ENCODE results near the gene SLC13A5.

Gene SLC13A5

DNA sequence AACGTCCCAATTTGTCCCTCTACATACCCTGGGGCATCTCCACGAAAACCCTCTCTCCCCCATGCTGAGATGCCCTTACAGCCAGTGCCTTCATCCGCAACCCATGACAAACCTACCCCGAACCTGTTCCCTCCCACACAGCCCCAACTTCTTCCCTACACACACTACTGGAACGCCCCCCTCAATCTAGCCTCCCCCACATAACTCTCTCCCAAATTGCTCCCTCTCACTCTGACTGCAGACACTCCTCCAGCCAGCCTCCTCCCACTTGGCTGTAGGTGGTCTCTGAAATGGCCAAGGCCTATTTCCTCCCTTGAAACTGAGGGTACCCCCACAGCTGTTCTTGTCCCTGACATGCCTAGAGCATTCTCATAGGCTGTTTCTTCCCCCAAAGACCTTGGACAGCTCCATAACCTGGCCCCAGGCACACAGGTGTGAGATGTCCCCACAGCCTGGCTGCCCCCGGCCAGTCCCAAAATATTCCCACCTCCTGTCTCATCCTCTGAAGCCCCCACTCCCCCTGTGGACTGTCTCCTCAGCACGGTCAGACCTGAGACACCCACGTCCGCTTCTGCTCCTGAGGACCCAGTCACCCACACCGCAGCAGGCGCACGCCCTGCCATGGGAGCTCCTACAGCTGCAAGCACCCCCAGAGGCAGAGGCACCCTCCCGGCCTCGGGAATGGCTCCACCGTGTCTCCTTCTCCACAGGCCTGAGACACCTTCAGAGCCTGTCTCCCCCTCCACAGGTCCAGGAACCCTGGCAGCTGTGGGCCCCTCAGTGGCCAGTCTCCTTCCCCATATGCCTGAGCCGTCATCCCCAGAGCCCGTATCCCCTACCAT lies 76.3 kb downstream of the SLC13A5 start:
- FAIRE-seq, result no peak
- DNase-seq (ENCODE audit: insufficient read length, low spot score), result no peak
- TF ChIP-seq, protein P1, sequence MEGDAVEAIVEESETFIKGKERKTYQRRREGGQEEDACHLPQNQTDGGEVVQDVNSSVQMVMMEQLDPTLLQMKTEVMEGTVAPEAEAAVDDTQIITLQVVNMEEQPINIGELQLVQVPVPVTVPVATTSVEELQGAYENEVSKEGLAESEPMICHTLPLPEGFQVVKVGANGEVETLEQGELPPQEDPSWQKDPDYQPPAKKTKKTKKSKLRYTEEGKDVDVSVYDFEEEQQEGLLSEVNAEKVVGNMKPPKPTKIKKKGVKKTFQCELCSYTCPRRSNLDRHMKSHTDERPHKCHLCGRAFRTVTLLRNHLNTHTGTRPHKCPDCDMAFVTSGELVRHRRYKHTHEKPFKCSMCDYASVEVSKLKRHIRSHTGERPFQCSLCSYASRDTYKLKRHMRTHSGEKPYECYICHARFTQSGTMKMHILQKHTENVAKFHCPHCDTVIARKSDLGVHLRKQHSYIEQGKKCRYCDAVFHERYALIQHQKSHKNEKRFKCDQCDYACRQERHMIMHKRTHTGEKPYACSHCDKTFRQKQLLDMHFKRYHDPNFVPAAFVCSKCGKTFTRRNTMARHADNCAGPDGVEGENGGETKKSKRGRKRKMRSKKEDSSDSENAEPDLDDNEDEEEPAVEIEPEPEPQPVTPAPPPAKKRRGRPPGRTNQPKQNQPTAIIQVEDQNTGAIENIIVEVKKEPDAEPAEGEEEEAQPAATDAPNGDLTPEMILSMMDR (IDR thresholded peaks at IDR 0.05; ENCODE audit: insufficient read depth, missing control alignments), result no peak

DNA sequence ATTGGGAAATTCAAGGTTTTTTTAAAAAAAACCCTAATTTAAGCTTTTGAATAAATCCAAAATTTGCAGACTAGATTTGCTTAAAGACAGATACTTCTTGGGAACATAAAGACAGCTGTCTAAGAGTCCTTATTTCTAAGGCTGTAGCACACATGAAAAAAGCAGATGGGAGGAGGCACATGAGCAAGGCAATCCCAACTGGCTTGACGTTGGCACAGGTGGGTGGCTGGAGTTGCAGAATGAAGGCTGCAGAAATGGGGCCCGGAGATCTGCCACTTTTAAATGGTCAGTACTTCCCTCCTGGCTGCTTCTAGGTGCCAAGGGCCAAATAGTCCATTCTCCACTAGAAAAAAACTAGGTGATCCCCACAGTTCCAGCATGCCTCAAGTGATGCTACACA lies 77.1 kb downstream of the SLC13A5 start:
- no peak for DNase-seq (ENCODE audit: insufficient read length, low spot score)
- FAIRE-seq, result no peak
- TF ChIP-seq, protein P1 (IDR thresholded peaks at IDR 0.05; ENCODE audit: insufficient read depth, missing control alignments), result no peak

Measured in D721Med (cell line).